HK-2 (cell line): ENCODE results near the gene DHRS4.

ENCODE experiments used
- DNase-seq: peaks from one replicate; pipeline ENCODE4 v3.0.0-alpha.2; 2018; ENCODE audit not compliant: unreplicated experiment

Gene DHRS4

GRCh38 chr14:23953464-23954278, at the start of gene DHRS4:
Gene DHRS4 (plus strand): TSS chr14:23953770. CDS start chr14:23953789, 19 bp downstream.
- peak; percentile 88 for DNase-seq

GRCh38 chr14:23910101-23910875, 43.3 kb upstream of the DHRS4 start:
- peak; percentile 48 for DNase-seq

- DNase-seq, result no peak
Measured at GRCh38 chr14:23910876-23911210, 42.7 kb upstream of the DHRS4 start.

- no peak for DNase-seq
Measured at GRCh38 chr14:23915559-23915958, 38.0 kb upstream of the DHRS4 start.

GRCh38 chr14:23916004-23916403, 37.6 kb upstream of the DHRS4 start:
- DNase-seq, result no peak

- no peak for DNase-seq
Measured at GRCh38 chr14:23916446-23916845, 37.1 kb upstream of the DHRS4 start.

GRCh38 chr14:23922545-23922944, 31.0 kb upstream of the DHRS4 start:
- DNase-seq, result no peak

GRCh38 chr14:23925523-23926075, 28.0 kb upstream of the DHRS4 start:
- DNase-seq, result no peak

GRCh38 chr14:23926543-23926942, 27.0 kb upstream of the DHRS4 start:
- DNase-seq, result no peak

- DNase-seq, result no peak
Measured at GRCh38 chr14:23929136-23929535, 24.4 kb upstream of the DHRS4 start.

- DNase-seq, result peak; percentile 78
Measured at GRCh38 chr14:23929822-23930294, 23.7 kb upstream of the DHRS4 start.

- no peak for DNase-seq
Measured at GRCh38 chr14:23930742-23931141, 22.8 kb upstream of the DHRS4 start.

GRCh38 chr14:23931721-23932289, 21.8 kb upstream of the DHRS4 start:
- DNase-seq, result no peak

GRCh38 chr14:23932639-23933038, 20.9 kb upstream of the DHRS4 start:
- no peak for DNase-seq

- DNase-seq, result no peak
Measured at GRCh38 chr14:23933108-23933741, 20.3 kb upstream of the DHRS4 start.

- no peak for DNase-seq
Measured at GRCh38 chr14:23933742-23934128, 19.8 kb upstream of the DHRS4 start.

- no peak for DNase-seq
Measured at GRCh38 chr14:23935158-23935557, 18.4 kb upstream of the DHRS4 start.

GRCh38 chr14:23936084-23936829, 17.3 kb upstream of the DHRS4 start:
- DNase-seq, result no peak

- no peak for DNase-seq
Measured at GRCh38 chr14:23937203-23937602, 16.4 kb upstream of the DHRS4 start.

- no peak for DNase-seq
Measured at GRCh38 chr14:23938823-23939222, 14.7 kb upstream of the DHRS4 start.
